ENCODE data around the gene MRPS10. TPM values are rescaled to one million over a fixed set of nuclear protein-coding genes. Genes with fewer than 3 reads are reported as not detected.
"Not testable (repeated sequence)": the region's sequence is repeated elsewhere in the genome, so short reads cannot be mapped to it uniquely, and the experiment has no call there.

The MRPS10 gene
- total RNA-seq, 2 donors from 2014 or later: 24.9 to 30.6 TPM

- ATAC-seq (no peak), DNase-seq (no peak)
- intact Hi-C loops (cut with DNase I, micrococcal nuclease): no loop called here
Observed at GRCh38 chr6:42190554-42191183, 27.0 kb downstream of the MRPS10 start.

GRCh38 chr6:42188406-42188805 lies 29.3 kb downstream of the MRPS10 start:
- ATAC-seq (no peak), DNase-seq (no peak)
- intact Hi-C loops (cut with DNase I, micrococcal nuclease): no loop called here

- ATAC-seq: no peak
- intact Hi-C loops (cut with DNase I, micrococcal nuclease): no loop called here
- no peak for DNase-seq
Observed at GRCh38 chr6:42185597-42185996, 32.1 kb downstream of the MRPS10 start.

- ATAC-seq (no peak), DNase-seq (no peak)
- intact Hi-C loops (cut with DNase I, micrococcal nuclease): no loop called here
Observed at GRCh38 chr6:42184475-42184874, 33.2 kb downstream of the MRPS10 start.

- intact Hi-C loops (cut with DNase I, micrococcal nuclease): no loop called here
- peak; percentile 98 for ATAC-seq
Observed at GRCh38 chr6:42182101-42182500, 35.6 kb downstream of the MRPS10 start.

GRCh38 chr6:42179945-42180313 lies 37.7 kb downstream of the MRPS10 start:
- no peak for DNase-seq

More at GRCh38 chr6:42182101-42182500, 35.6 kb downstream of the MRPS10 start:
- DNase-seq: peak in 1 of 2 donors; percentile 85

GRCh38 chr6:42179261-42179944 lies 38.3 kb downstream of the MRPS10 start:
- intact Hi-C loops (cut with DNase I, micrococcal nuclease): no loop called here
- no peak for ATAC-seq
- no peak for DNase-seq

More at GRCh38 chr6:42179945-42180313, 37.7 kb downstream of the MRPS10 start:
- ATAC-seq: no peak
- intact Hi-C loops (cut with DNase I, micrococcal nuclease): no loop called here

GRCh38 chr6:42177514-42178364 lies 39.9 kb downstream of the MRPS10 start:
- intact Hi-C loops (cut with DNase I, micrococcal nuclease): no loop called here
- ATAC-seq (no peak), DNase-seq (no peak)

GRCh38 chr6:42176981-42177380 lies 40.7 kb downstream of the MRPS10 start:
- DNase-seq (no peak), ATAC-seq (no peak)
- intact Hi-C loops (cut with DNase I, micrococcal nuclease): no loop called here

- intact Hi-C loops (cut with DNase I, micrococcal nuclease): no loop called here
- DNase-seq (no peak), ATAC-seq (no peak)
Observed at GRCh38 chr6:42175860-42176259, 41.8 kb downstream of the MRPS10 start.

- DNase-seq (no peak), ATAC-seq (no peak)
- intact Hi-C loops (cut with DNase I, micrococcal nuclease): no loop called here
Observed at GRCh38 chr6:42173101-42173500, 44.6 kb downstream of the MRPS10 start, which contains the start of gene GUCA1A. Gene GUCA1A, plus strand, starts transcription at chr6:42173364. Its CDS starts 250 bp downstream, at chr6:42173614.

- DNase-seq (no peak), ATAC-seq (peak; percentile 89)
- intact Hi-C loops (cut with DNase I, micrococcal nuclease): no loop called here
Observed at GRCh38 chr6:42171813-42172581, 45.7 kb downstream of the MRPS10 start.

- not testable (repeated sequence) for ATAC-seq, DNase-seq
- intact Hi-C loops (cut with DNase I, micrococcal nuclease): loop anchor here in 1 of 2 donors (10.0 kb wide), 1 partner anchor 95 kb away; no protein-coding TSS in a partner anchor
Observed at GRCh38 chr6:42169780-42170179, 47.9 kb downstream of the MRPS10 start.

- intact Hi-C loops (cut with DNase I, micrococcal nuclease): loop anchor here in 1 of 2 donors (10.0 kb wide), 1 partner anchor 94 kb away; no protein-coding TSS in a partner anchor
- no peak for ATAC-seq
- no peak for DNase-seq
Observed at GRCh38 chr6:42168650-42169049, 49.0 kb downstream of the MRPS10 start.

GRCh38 chr6:42166444-42167141 lies 51.1 kb downstream of the MRPS10 start:
- DNase-seq (peak; percentile 63 to 85), ATAC-seq (peak; percentile 96)
- intact Hi-C loops (cut with DNase I, micrococcal nuclease): loop anchor here (2.0 to 10.0 kb wide), 2 partner anchors 92 kb away; no protein-coding TSS in a partner anchor

- ATAC-seq (no peak), DNase-seq (no peak)
Observed at GRCh38 chr6:42165016-42165415, 52.6 kb downstream of the MRPS10 start.

GRCh38 chr6:42163981-42164380 lies 53.7 kb downstream of the MRPS10 start:
- DNase-seq (no peak), ATAC-seq (no peak)
- intact Hi-C loops (cut with DNase I, micrococcal nuclease): loop anchor here in 1 of 2 donors (10.0 kb wide), 1 partner anchor 89 kb away; no protein-coding TSS in a partner anchor

More at GRCh38 chr6:42165016-42165415, 52.6 kb downstream of the MRPS10 start:
- intact Hi-C loops (cut with DNase I, micrococcal nuclease): loop anchor here in 1 of 2 donors (10.0 kb wide), 1 partner anchor 90 kb away; no protein-coding TSS in a partner anchor

GRCh38 chr6:42162812-42163211 lies 54.8 kb downstream of the MRPS10 start:
- DNase-seq (no peak), ATAC-seq (no peak)
- intact Hi-C loops (cut with DNase I, micrococcal nuclease): loop anchor here in 1 of 2 donors (10.0 kb wide), 1 partner anchor 88 kb away; no protein-coding TSS in a partner anchor
